Nephron progenitor cell (in vitro differentiated cells): ENCODE measurements around the gene NOP56.
"Not testable (repeated sequence)": the region's sequence is repeated elsewhere in the genome, so short reads cannot be mapped to it uniquely, and the experiment has no call there.

Experiments used
- DNase-seq: peaks from one replicate; pipeline ENCODE4 v3.0.0; 2021
- H3K27ac Mint-ChIP-seq: 2 replicates; pipeline ENCODE4 v1.8.0; 2021; ENCODE audit warnings: mild to moderate bottlenecking, moderate library complexity, mixed read lengths
- H3K27me3 Mint-ChIP-seq: 2 replicates; pipeline ENCODE4 v1.8.0; 2021; ENCODE audit warnings: mild to moderate bottlenecking, low read depth, mixed read lengths; ENCODE audit not compliant: poor library complexity
- H3K36me3 Mint-ChIP-seq: 2 replicates; pipeline ENCODE4 v1.8.0; 2021; ENCODE audit warnings: low read depth, mixed read lengths
- H3K4me1 Mint-ChIP-seq: 2 replicates; pipeline ENCODE4 v1.8.0; 2021; ENCODE audit warnings: mixed read lengths
- H3K4me3 Mint-ChIP-seq: 2 replicates; pipeline ENCODE4 v1.8.0; 2021; ENCODE audit warnings: mild to moderate bottlenecking, moderate library complexity, mixed read lengths
- H3K9me3 Mint-ChIP-seq: 2 replicates; pipeline ENCODE4 v1.8.0; 2021; ENCODE audit warnings: mild to moderate bottlenecking, moderate library complexity, mixed read lengths
- TF ChIP-seq, protein P1 (sequence below): fragments of 200-600 bp; sonication (generic); IDR thresholded peaks from 2 replicates; pipeline ENCODE4 v1.5.0; 2021; ENCODE audit warnings: antibody characterized with exemption

Gene NOP56

DNA sequence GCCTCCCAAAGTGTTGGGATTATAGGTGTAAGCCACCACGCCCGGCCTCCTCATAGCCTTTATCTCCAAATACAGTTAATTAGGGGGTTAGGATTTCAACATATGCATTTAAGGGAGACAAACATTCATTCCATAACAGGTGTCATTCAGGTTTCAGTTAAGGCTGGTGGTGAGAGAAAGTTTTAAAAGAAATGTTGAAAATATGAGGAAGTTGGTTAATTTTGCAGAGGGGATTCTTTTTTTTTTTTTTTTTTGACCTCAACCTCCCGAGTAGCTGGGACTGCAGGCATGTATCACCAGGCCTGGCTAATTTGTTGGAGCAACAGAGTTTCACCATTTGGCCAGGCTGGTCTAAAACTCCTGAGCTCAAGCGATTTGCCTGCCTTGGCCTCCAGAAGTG, 27.6 kb downstream of the NOP56 start:
- TF ChIP-seq, protein P1, sequence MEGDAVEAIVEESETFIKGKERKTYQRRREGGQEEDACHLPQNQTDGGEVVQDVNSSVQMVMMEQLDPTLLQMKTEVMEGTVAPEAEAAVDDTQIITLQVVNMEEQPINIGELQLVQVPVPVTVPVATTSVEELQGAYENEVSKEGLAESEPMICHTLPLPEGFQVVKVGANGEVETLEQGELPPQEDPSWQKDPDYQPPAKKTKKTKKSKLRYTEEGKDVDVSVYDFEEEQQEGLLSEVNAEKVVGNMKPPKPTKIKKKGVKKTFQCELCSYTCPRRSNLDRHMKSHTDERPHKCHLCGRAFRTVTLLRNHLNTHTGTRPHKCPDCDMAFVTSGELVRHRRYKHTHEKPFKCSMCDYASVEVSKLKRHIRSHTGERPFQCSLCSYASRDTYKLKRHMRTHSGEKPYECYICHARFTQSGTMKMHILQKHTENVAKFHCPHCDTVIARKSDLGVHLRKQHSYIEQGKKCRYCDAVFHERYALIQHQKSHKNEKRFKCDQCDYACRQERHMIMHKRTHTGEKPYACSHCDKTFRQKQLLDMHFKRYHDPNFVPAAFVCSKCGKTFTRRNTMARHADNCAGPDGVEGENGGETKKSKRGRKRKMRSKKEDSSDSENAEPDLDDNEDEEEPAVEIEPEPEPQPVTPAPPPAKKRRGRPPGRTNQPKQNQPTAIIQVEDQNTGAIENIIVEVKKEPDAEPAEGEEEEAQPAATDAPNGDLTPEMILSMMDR: no peak
- no peak overlapping the region for H3K27ac Mint-ChIP-seq
- H3K4me3 Mint-ChIP-seq: no peak overlapping the region
- peaks cover 20% of the 10 kb centered on the region for H3K9me3 Mint-ChIP-seq
- no peaks in the 10 kb centered on the region for H3K4me1 Mint-ChIP-seq
- peaks cover 78% of the 10 kb centered on the region for H3K27me3 Mint-ChIP-seq
- no peak for DNase-seq
- H3K36me3 Mint-ChIP-seq: no peaks in the 10 kb centered on the region

GRCh38 chr20:2682040-2682439, 29.6 kb downstream of the NOP56 start:
- not testable (repeated sequence) for H3K4me1 Mint-ChIP-seq, H3K36me3 Mint-ChIP-seq, H3K27ac Mint-ChIP-seq, DNase-seq, H3K4me3 Mint-ChIP-seq
- Mint-ChIP-seq H3K9me3 (peaks cover 20% of the 10 kb centered on the region), H3K27me3 (peaks cover 84% of the 10 kb centered on the region)

DNA sequence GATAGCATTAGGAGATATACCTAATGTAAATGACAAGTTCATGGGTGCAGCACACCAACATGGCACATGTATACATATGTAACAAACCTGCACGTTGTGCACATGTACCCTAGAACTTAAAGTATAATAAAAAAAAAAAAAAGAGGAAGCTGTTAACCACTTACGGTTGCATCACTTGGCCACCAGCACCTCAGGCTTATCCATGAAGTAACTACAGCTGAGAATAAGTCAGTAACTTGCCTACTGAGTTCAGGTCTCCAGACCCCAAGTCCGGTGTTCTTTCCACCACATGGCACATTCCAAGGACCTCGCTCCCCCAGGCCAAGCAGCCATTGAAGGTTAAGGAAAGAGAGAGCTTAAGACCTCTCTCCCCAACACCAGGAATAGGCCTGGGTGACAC, 32.4 kb downstream of the NOP56 start:
- Mint-ChIP-seq H3K27me3 (peaks cover 92% of the 10 kb centered on the region), H3K4me1 (peaks cover 20% of the 10 kb centered on the region)
- not testable (repeated sequence) for H3K4me3 Mint-ChIP-seq

GRCh38 chr20:2687514-2687913, 35.1 kb downstream of the NOP56 start:
- Mint-ChIP-seq H3K27ac (no peak overlapping the region), H3K4me3 (no peak overlapping the region), H3K27me3 (peaks cover 93% of the 10 kb centered on the region), H3K4me1 (peaks cover 40% of the 10 kb centered on the region), H3K36me3 (no peaks in the 10 kb centered on the region), H3K9me3 (peaks cover 14% of the 10 kb centered on the region)
- TF ChIP-seq, protein P1: no peak
- no peak for DNase-seq

More for the DNA sequence above, 32.4 kb downstream of the NOP56 start:
- not testable (repeated sequence) for DNase-seq, H3K27ac Mint-ChIP-seq, H3K36me3 Mint-ChIP-seq
- peaks cover 20% of the 10 kb centered on the region for H3K9me3 Mint-ChIP-seq

DNA sequence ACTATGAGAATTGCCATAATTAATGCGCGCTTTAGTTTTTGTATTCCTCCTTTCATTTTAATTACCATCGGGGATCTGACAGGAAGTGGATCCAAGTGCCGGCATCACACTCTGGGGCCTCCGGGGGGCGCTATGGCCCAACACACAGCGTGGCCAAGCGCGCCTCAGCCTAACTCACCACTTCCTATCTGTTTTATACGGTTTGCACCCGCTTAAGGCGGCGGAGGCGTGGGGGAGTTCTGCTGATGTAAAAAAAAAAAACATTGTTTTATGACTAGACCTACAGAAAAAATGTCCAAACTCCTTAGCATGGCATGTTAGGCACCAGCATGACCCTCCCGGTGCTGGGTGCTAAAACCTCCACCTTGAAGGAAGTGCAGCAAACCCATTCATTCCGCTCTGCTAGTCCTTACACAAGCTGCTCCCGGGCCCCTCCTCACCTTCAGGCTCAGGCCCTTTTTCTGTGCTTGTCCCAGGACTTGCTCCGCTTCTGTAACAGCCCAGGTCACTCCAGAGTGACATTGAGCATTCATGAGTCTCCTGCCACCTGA, 35.7 kb downstream of the NOP56 start:
- peaks cover 87% of the 10 kb centered on the region for H3K27me3 Mint-ChIP-seq
- peak; percentile 68 for DNase-seq
- no peak overlapping the region for H3K4me3 Mint-ChIP-seq
- H3K9me3 Mint-ChIP-seq: peaks cover 9% of the 10 kb centered on the region
- peaks cover 40% of the 10 kb centered on the region for H3K4me1 Mint-ChIP-seq
- no peak overlapping the region for H3K27ac Mint-ChIP-seq
- H3K36me3 Mint-ChIP-seq: no peaks in the 10 kb centered on the region
- TF ChIP-seq, protein P1: peak; percentile 75

- H3K27ac Mint-ChIP-seq: no peak overlapping the region
- H3K4me1 Mint-ChIP-seq: peaks cover 47% of the 10 kb centered on the region
- no peak for DNase-seq
- peaks cover 6% of the 10 kb centered on the region for H3K9me3 Mint-ChIP-seq
- no peak overlapping the region for H3K4me3 Mint-ChIP-seq
- TF ChIP-seq, protein P1: no peak
- peaks cover 87% of the 10 kb centered on the region for H3K27me3 Mint-ChIP-seq
- H3K36me3 Mint-ChIP-seq: no peaks in the 10 kb centered on the region
Measured at GRCh38 chr20:2690213-2690612, 37.8 kb downstream of the NOP56 start.

GRCh38 chr20:2690718-2691117, 38.3 kb downstream of the NOP56 start:
- no peak for DNase-seq
- H3K27ac Mint-ChIP-seq: no peak overlapping the region
- peak overlapping the region; percentile 96 for H3K4me3 Mint-ChIP-seq
- TF ChIP-seq, protein P1: no peak
- H3K9me3 Mint-ChIP-seq: peaks cover 6% of the 10 kb centered on the region
- no peaks in the 10 kb centered on the region for H3K36me3 Mint-ChIP-seq
- peaks cover 87% of the 10 kb centered on the region for H3K27me3 Mint-ChIP-seq
- peaks cover 50% of the 10 kb centered on the region for H3K4me1 Mint-ChIP-seq
